Measurements from ENCODE around the gene ZNF79.
"Not testable (repeated sequence)": the region's sequence is repeated elsewhere in the genome, so short reads cannot be mapped to it uniquely, and the experiment has no call there.

Gene ZNF79

GRCh38 chr9:127458921-127459320 is 34.7 kb downstream of the ZNF79 start:
- no peak for DNase-seq

DNA sequence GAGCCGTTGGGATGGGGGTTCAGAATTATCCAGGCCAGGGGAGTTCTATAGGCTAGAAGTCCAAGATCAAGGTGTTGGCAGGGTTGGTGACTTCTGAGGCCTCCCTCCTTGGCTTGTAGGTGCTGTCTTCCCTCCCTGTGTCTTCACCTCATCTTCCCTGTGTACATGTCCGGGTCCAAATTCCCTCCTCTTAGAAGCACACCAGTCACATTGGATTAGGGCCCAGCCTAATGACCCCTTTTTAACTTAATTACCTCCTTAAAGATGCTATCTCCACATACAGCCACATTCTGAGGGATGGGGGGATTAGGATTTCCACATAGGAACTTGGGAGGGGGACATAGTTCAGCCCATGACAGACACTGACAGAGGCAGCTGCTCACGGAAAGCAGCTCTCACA is 39.2 kb downstream of the ZNF79 start:
- DNase-seq: no peak

DNA sequence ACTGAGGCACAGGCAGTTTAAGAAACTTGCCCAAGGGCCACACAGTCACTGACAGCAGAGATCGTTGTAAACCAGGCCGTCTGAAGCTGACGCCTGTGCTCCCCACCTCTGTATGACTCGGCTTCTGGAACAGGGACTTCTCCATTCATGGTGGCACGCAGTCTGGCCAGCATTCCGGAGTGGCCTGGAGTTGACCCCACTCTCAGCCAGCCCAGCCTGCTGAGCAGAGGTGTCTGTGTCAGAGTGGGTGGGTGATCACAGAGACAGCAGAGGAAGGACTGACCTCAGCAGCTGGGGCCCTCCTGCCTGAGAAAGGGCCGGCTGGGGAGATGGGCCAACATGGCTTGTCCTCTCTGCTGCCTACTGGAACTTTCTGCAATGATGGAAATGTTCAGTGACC is 39.7 kb downstream of the ZNF79 start:
- no peak for DNase-seq

DNA sequence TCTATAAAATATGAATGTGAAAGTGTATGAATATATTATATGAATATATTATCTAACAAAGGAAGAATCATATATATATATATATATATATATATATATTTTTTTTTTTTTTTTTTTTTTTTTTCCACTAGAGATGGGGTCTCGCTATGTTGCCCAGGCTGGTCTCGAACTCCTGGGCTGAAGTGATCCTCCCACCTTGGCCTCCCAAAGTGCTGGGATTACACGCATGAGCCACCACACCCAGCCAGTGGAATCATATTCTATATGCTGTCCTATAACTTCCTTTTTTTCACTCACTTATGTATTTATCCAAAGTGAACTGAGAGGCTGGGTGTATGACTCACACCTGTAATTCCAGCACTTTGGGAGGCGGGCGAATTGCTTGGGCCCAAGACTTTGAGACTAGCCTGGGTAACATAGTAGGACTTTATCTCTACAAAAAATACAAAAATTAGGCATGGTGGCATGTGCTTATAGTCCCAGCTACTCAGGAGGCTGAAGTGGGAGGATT is 42.3 kb downstream of the ZNF79 start:
- DNase-seq: not testable (repeated sequence)

DNA sequence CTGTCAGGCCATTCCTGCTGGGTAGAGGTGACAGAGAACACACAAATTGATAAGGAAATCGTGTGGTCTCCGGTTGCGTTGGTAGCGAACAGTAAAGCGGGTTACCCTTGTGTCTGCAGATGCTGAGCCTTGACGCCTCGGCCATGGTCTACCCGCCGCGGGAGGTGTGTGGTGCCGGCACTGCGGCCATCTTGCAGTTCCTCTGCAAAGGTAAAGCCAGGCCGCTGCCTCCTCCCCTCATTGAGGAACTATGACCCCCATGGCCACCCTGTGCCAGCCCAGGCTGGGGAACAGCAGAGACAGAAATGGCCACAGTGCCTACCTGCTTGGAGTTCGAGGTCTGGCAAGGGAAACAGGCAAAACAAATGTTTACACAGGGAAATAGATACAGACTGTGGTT is 43.4 kb downstream of the ZNF79 start:
- DNase-seq: no peak

GRCh38 chr9:127470662-127471061 is 46.5 kb downstream of the ZNF79 start:
- no peak for DNase-seq

DNA sequence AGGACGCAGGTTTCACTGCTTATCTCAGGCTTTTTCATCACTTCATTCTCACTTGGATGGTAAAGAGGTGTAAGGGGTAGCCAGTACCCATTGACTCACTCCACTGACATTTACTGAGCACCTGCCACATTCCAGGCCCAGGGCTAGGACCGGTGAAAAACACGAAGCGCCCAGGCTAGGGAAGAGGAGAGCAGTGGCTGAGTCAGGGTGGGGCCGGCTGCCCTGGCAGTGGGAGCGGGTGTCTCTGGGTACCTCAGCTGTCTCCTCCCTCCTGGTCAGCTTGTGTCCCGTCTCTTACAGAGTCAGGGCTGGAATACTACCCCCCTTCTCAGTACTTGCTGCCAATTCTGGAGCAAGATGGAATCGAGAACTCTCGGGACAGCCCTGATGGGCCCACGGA is 49.3 kb downstream of the ZNF79 start:
- DNase-seq: no peak

- no peak for DNase-seq
Observed at GRCh38 chr9:127473932-127474331, 49.8 kb downstream of the ZNF79 start.

DNA sequence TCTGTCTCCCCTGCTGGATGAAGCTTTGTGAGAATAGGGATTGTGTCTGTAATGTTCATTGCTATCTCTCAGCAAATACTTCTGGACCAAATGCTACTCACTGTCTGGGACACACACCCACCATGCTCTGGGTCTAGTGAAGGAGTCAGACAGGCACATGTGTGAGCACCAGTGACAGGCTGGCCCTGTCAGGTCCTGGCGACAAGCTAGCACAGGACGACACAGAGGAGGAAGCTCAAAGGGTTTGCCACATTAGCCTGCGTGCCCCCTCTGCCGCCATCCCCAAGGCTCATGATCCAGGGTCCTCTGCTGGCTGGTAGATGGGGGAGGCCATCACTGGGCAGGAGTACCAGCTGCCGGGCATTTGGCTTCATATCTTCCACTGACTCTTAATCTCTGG is 50.4 kb downstream of the ZNF79 start:
- DNase-seq: no peak

GRCh38 chr9:127479507-127480081 is 55.4 kb downstream of the ZNF79 start:
- DNase-seq: no peak

- no peak for DNase-seq
Observed at GRCh38 chr9:127482662-127483061, 58.5 kb downstream of the ZNF79 start.

DNA sequence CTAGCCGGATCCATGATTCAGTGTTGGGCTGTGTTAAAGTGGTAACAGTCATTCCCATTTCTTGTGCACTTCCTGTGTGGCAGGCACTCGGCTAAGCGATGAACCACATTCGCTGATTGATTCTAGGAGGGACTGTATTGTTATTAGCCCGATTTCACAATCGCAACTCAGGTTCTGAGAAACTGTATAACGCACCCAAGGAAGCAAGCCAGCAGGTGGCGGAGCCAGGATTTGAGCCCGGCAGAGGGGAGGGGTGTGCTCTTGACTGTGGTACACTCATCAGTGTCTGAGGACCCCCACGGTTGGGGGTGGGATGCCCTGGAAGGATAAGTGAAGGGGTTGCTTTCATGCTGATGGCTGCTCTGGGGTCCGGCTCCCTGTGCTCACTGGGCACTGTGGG is 61.8 kb downstream of the ZNF79 start:
- DNase-seq: no peak

GRCh38 chr9:127488946-127489345 is 64.8 kb downstream of the ZNF79 start:
- DNase-seq: no peak

DNA sequence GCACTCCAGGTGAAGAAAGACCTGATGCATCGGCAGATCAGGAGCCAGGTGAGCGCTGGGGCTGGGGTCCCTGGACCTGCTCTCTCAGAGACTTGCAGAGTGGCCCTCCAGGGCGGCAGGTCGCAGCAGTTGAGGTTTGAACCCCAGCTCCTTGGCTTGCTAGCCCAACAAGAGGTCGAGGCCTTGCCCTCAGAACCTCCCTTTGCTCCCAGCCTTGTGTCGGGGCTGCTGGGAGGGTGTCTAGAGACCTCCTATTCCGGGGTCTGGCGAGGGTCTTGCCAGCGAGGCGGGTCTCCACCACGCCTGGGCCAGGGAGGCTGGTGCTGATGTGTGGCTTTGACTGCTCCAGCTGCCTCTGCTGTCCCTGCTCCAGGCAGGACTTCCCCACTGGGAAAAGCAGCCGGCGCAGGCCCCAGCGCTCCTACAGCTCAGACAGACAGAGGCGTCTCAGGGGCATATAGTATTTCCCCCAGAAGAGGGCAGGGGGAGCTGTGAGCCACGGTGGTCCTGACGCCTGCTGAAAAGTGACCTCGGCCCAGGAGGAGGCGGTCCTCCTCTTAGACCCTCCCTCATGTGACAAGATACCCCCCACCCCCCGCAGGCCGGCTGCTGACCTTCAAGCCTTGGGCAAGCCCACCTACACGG is 65.4 kb downstream of the ZNF79 start:
- DNase-seq: no peak

DNA sequence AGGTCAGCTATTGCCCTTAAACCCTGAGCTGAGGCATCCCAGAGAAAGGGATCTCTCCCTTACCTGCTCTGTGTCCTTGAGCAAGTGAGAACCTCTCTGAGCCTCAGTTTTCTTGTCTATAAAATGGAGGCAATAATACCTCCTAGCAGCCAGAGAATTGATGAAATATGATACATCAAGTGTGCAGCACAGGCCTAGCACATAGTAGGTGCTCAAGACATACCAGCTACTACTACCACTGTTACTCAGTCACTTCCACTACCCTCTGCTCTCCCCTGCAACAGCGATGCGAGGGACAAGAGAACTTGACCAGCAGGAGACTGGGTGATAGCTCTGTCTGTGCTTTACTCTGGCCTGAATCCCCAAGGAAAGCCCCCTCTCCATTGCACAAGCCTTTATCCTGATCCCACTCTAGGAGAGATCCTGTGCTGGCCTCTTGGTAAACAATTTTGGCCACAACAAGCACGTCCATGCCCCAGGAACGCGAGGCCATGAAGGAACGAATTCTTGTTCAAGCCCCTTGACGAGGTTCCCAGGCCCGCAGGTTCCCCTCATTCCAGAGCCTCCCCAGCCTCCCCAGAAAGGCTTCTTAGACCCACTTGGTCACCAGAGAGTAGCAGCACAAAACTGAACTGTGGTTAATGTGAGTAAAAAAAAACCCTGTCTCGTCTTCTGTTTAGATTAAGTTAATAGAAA is 66.5 kb downstream of the ZNF79 start:
- DNase-seq: no peak

- no peak for DNase-seq
Observed at GRCh38 chr9:127491516-127491915, 67.3 kb downstream of the ZNF79 start.

GRCh38 chr9:127492616-127493015 is 68.4 kb downstream of the ZNF79 start:
- DNase-seq: no peak

DNA sequence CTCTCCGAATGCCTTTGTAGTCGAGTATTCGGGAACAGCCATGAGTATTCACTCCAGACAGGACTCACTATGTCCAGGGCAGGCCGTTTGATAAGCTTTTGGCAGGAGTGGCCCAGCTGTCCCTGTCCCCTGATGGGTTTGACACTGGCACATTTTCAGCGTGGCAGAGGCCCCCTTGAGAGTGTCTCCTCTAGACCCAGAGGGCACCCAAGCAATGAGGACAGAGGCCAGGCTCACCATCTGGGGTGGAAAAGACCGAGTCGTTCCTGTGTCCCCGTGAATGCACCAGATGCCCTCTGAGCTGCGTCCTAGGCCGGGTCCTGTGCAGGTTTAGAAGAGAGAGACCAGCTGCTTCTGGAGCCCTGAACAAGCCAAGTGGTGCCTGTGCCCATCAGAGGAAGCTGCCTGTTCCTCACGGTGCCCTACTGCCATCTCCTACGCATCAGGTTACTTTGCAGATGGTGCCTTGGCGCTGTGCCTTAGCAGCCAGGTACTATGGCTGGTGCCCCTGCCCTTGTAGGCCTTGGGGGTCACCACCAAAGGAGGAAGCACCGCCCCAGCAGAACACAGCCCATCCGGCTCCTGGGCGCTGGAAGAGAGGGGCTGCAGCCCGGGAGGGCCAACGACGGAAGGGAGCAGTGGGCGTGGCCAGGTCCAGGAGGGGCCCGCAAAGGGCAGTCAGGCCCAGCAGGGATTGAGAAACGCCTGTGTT is 69.6 kb downstream of the ZNF79 start:
- no peak for DNase-seq

GRCh38 chr9:127494304-127494702 is 70.1 kb downstream of the ZNF79 start:
- DNase-seq: no peak

All from activated CD4-positive, alpha-beta T cell treated with anti-CD3 and anti-CD28 coated beads, Interleukin-2, Interleukin-6, amounts not matched to agents 100 ng/mL and 50 ng/mL, durations not matched to agents 16 hours and 8 hours (primary cell).